Vagina (tissue), 2 donors: ENCODE results near the gene ITGAE. TPM values are rescaled to one million over a fixed set of nuclear protein-coding genes. Genes with fewer than 3 reads are reported as not detected.

Experiments used
- DNase-seq, 2 donors: peaks; one replicate each; pipeline ENCODE4 v3.0.0-alpha.2; 2017; ENCODE audit errors: extremely low spot score in 2 of 2
- H3K27ac ChIP-seq: fragments of 200-600 bp; sonication (generic); one replicate; pipeline ENCODE4 v1.5.1; 2019
- H3K27me3 ChIP-seq: fragments of 200-600 bp; sonication (generic); one replicate; pipeline ENCODE4 v1.5.1; 2019
- H3K36me3 ChIP-seq, 2 donors: fragments of 200-600 bp; sonication (generic); one replicate each; pipeline ENCODE4 v1.5.1; 2017 to 2019
- H3K4me1 ChIP-seq: fragments of 200-600 bp; sonication (generic); one replicate; pipeline ENCODE4 v1.5.1; 2019
- H3K4me3 ChIP-seq, 2 donors: fragments of 200-600 bp; sonication (generic); 1 replicate in 1 of 2; 2 replicates in 1 of 2; pipeline ENCODE4 v1.5.1; 2016 to 2019
- H3K9me3 ChIP-seq: fragments of 200-600 bp; sonication (generic); one replicate; pipeline ENCODE4 v1.5.1; 2019
- CTCF ChIP-seq, 3 experiments: fragments of 450-650 bp in 2 of 3; fragments of 200-600 bp in 1 of 3; sonication (generic) in 1 of 3; IDR thresholded peaks; one replicate each; pipeline ENCODE4 v1.5.1; 2017 to 2019; ENCODE audit warnings: antibody characterized with exemption in 3 of 3, mild to moderate bottlenecking in 2 of 3, moderate library complexity in 2 of 3
- POLR2A ChIP-seq, 2 donors: fragments of 450-650 bp; IDR thresholded peaks; one replicate each; pipeline ENCODE4 v1.6.1; 2017; ENCODE audit warnings: antibody characterized with exemption in 2 of 2, mild to moderate bottlenecking in 2 of 2, moderate library complexity in 2 of 2
- POLR2AphosphoS5 ChIP-seq, 2 donors: sonication (generic); formaldehyde crosslinking; IDR thresholded peaks; one replicate each; pipeline ENCODE4 v1.9.0; 2017; ENCODE audit warnings: antibody characterized with exemption in 2 of 2, mild to moderate bottlenecking in 2 of 2, low read depth in 1 of 2; ENCODE audit not compliant: insufficient read depth in 1 of 2
- intact Hi-C: fragments of 100-400 bp; cut with DNase I; formaldehyde crosslinking; loops from one replicate; pipeline ENCODE4 v1.15.1; 2023
- total RNA-seq: library from RNA; depleted of rRNA; stranded (reverse); fragments of >200 nt; gene quantifications from one replicate; pipeline ENCODE4 v1.2.3, GENCODE V29; 2016

ITGAE gene
- total RNA-seq, 1 donor from 2014 or later, result 30.9 TPM

- no peaks in the 10 kb centered on the region for H3K9me3 ChIP-seq
- H3K4me1 ChIP-seq, result peaks cover 19% of the 10 kb centered on the region
- no peak overlapping the region for H3K27ac ChIP-seq
- H3K4me3 ChIP-seq, result no peak overlapping the region
- H3K27me3 ChIP-seq, result no peaks in the 10 kb centered on the region
- H3K36me3 ChIP-seq, result no peaks in the 10 kb centered on the region
- no peak for DNase-seq
- TF ChIP-seq POLR2AphosphoS5 (IDR thresholded peaks at IDR 0.05; ENCODE audit: insufficient read depth in 1 of 2, low read depth in 1 of 2) (no peak), POLR2A (IDR thresholded peaks at IDR 0.05) (no peak), CTCF (IDR thresholded peaks at IDR 0.05) (no peak)
- intact Hi-C loops, result no loop called here
Observed at GRCh38 chr17:3698139-3698538, 102.8 kb downstream of the ITGAE start.

- Histone ChIP-seq H3K4me3 (no peak overlapping the region), H3K4me1 (peaks cover 19% of the 10 kb centered on the region), H3K27ac (no peak overlapping the region), H3K9me3 (no peaks in the 10 kb centered on the region), H3K27me3 (no peaks in the 10 kb centered on the region), H3K36me3 (no peaks in the 10 kb centered on the region)
- DNase-seq, result no peak
- TF ChIP-seq CTCF (IDR thresholded peaks at IDR 0.05) (no peak), POLR2A (IDR thresholded peaks at IDR 0.05) (no peak), POLR2AphosphoS5 (IDR thresholded peaks at IDR 0.05; ENCODE audit: insufficient read depth in 1 of 2, low read depth in 1 of 2) (no peak)
- intact Hi-C loops, result no loop called here
Observed at GRCh38 chr17:3697103-3697476, 103.9 kb downstream of the ITGAE start.

- Histone ChIP-seq H3K9me3 (no peaks in the 10 kb centered on the region), H3K36me3 (no peaks in the 10 kb centered on the region), H3K27ac (no peak within 1 kb of the TSS), H3K4me3 (peak within 1 kb of the TSS; percentile 41 to 49), H3K4me1 (peaks cover 19% of the 10 kb centered on the region), H3K27me3 (no peaks in the 10 kb centered on the region)
- intact Hi-C loops, result no loop called here
- TF ChIP-seq POLR2AphosphoS5 (IDR thresholded peaks at IDR 0.05; ENCODE audit: insufficient read depth in 1 of 2, low read depth in 1 of 2), result no peak
- TF ChIP-seq CTCF (IDR thresholded peaks at IDR 0.05), result no peak
- no peak for DNase-seq
Observed at GRCh38 chr17:3695723-3696411, 105.1 kb downstream of the ITGAE start, which contains the start of gene P2RX5. Gene P2RX5 (minus strand): TSS chr17:3696155. CDS start chr17:3696005, 150 bp downstream.

- H3K27me3 ChIP-seq, result no peaks in the 10 kb centered on the region
- peaks cover 19% of the 10 kb centered on the region for H3K4me1 ChIP-seq
- intact Hi-C loops, result no loop called here
- H3K36me3 ChIP-seq, result no peaks in the 10 kb centered on the region
- DNase-seq, result no peak
- no peaks in the 10 kb centered on the region for H3K9me3 ChIP-seq
- TF ChIP-seq POLR2A (IDR thresholded peaks at IDR 0.05), result no peak
- no peak for TF ChIP-seq CTCF (IDR thresholded peaks at IDR 0.05)
- TF ChIP-seq POLR2AphosphoS5 (IDR thresholded peaks at IDR 0.05; ENCODE audit: insufficient read depth in 1 of 2, low read depth in 1 of 2), result no peak
- peak overlapping the region; percentile 41 to 49 for H3K4me3 ChIP-seq
- H3K27ac ChIP-seq, result no peak overlapping the region
Observed at GRCh38 chr17:3695129-3695722, 105.8 kb downstream of the ITGAE start.

GRCh38 chr17:3693829-3694231 lies 107.2 kb downstream of the ITGAE start:
- Histone ChIP-seq H3K36me3 (no peaks in the 10 kb centered on the region), H3K4me1 (peaks cover 19% of the 10 kb centered on the region), H3K4me3 (no peak overlapping the region), H3K9me3 (no peaks in the 10 kb centered on the region), H3K27me3 (no peaks in the 10 kb centered on the region), H3K27ac (no peak overlapping the region)
- DNase-seq, result no peak
- TF ChIP-seq CTCF (IDR thresholded peaks at IDR 0.05) (no peak), POLR2A (IDR thresholded peaks at IDR 0.05) (no peak), POLR2AphosphoS5 (IDR thresholded peaks at IDR 0.05; ENCODE audit: insufficient read depth in 1 of 2, low read depth in 1 of 2) (no peak)
- intact Hi-C loops, result no loop called here
